A549 treated with AZD9567 at 1 μM for 4 hours (cell line): ENCODE measurements around the gene TPM1. TPM values are rescaled to one million over a fixed set of nuclear protein-coding genes. Genes with fewer than 3 reads are reported as not detected.

Experiments
- total RNA-seq: library from RNA; stranded (reverse); fragments of 200-300 nt; extraction: Qiagen RNA extraction; gene quantifications from 5 replicates; pipeline ENCODE4 v1.2.3, GENCODE V29; 2022; ENCODE audit not compliant: insufficient read depth

Gene TPM1
- 390 to 454 TPM (median 433 TPM) in 5 replicates for total RNA-seq

GRCh38 chr15:63041974-63042876, at the start of gene TPM1:
TPM1 (plus strand) TSS chr15:63042747; CDS start chr15:63042830, 83 bp downstream.

Other genes with a start within 250 kb of the TPM1 start
- gene LACTB, start 79.1 kb downstream of the TPM1 start, total RNA-seq = 23.1 to 32.2 TPM (median 27.3 TPM) in 5 replicates
- 403 to 450 TPM (median 414 TPM) in 5 replicates for gene RPS27L, start 114.7 kb downstream of the TPM1 start, total RNA-seq
- 8.7 to 22.6 TPM (median 11.5 TPM) in 5 replicates for gene RAB8B, start 146.9 kb downstream of the TPM1 start, total RNA-seq
- gene APH1B, start 234.9 kb downstream of the TPM1 start, total RNA-seq = 20.1 to 24.0 TPM (median 21.1 TPM) in 5 replicates